Karpas-422 (cell line): ENCODE data around the gene AVPR2. TPM values are rescaled to one million over a fixed set of nuclear protein-coding genes. Genes with fewer than 3 reads are reported as not detected.

ENCODE experiments used
- DNase-seq: peaks from one replicate; pipeline ENCODE4 v3.0.0-alpha.2; 2015
- H2AFZ ChIP-seq: fragments of 200-600 bp; sonication (generic); 2 replicates; pipeline ENCODE4 v1.6.1; 2014; ENCODE audit warnings: antibody characterized with exemption, low read length, mixed read lengths
- H3K27ac ChIP-seq: fragments of 200-600 bp; sonication (generic); 2 replicates; pipeline ENCODE4 v1.5.1; 2014; ENCODE audit warnings: mild to moderate bottlenecking, low read length, moderate library complexity
- H3K27me3 ChIP-seq: fragments of 200-600 bp; sonication (generic); 2 replicates; pipeline ENCODE4 v1.6.1; 2014; ENCODE audit warnings: low read length, mixed read lengths
- H3K36me3 ChIP-seq: fragments of 200-600 bp; sonication (generic); 2 replicates; pipeline ENCODE4 v1.6.1; 2014; ENCODE audit warnings: low read length, mixed read lengths; ENCODE audit not compliant: insufficient read depth
- H3K4me1 ChIP-seq: fragments of 200-600 bp; sonication (generic); 2 replicates; pipeline ENCODE4 v1.6.1; 2014; ENCODE audit warnings: mild to moderate bottlenecking, low read length, mixed read lengths
- H3K4me2 ChIP-seq: fragments of 200-600 bp; sonication (generic); 2 replicates; pipeline ENCODE4 v1.6.1; 2014; ENCODE audit warnings: low read length, low read depth, mild to moderate bottlenecking; ENCODE audit not compliant: poor library complexity, severe bottlenecking
- H3K4me3 ChIP-seq: fragments of 200-600 bp; sonication (generic); 2 replicates; pipeline ENCODE4 v1.5.1; 2014; ENCODE audit warnings: mild to moderate bottlenecking, antibody characterized with exemption, low read length, mixed read lengths
- H3K79me2 ChIP-seq: fragments of 200-600 bp; sonication (generic); 2 replicates; pipeline ENCODE4 v1.6.1; 2014; ENCODE audit warnings: mild to moderate bottlenecking, low read length, mixed read lengths
- H3K9ac ChIP-seq: fragments of 200-600 bp; sonication (generic); 2 replicates; pipeline ENCODE4 v1.6.0; 2014; ENCODE audit warnings: low read length
- H3K9me2 ChIP-seq: fragments of 200-600 bp; sonication (generic), shearing (Covaris generic); replicated peaks from 2 replicates; pipeline ENCODE4 v1.6.0; 2014; ENCODE audit warnings: mild to moderate bottlenecking, low read length, moderate library complexity; ENCODE audit not compliant: insufficient read depth
- H3K9me3 ChIP-seq: fragments of 300-700, 200-600 bp; sonication (generic); 2 replicates; pipeline ENCODE4 v1.6.1; 2014; ENCODE audit warnings: low read length, mixed read lengths
- H4K20me1 ChIP-seq: fragments of 200-600 bp; sonication (generic); 2 replicates; pipeline ENCODE4 v1.6.1; 2014; ENCODE audit warnings: mild to moderate bottlenecking, antibody characterized with exemption, low read length, low read depth; ENCODE audit not compliant: insufficient read depth
- total RNA-seq: library from RNA; depleted of rRNA; stranded (reverse); fragments of >200 nt; shearing (Covaris generic); gene quantifications from 2 replicates; pipeline ENCODE4 v1.2.3, GENCODE V29; 2014; ENCODE audit warnings: low replicate concordance

The AVPR2 gene
- total RNA-seq, 1 experiment from 2014 or later = not detected

DNA sequence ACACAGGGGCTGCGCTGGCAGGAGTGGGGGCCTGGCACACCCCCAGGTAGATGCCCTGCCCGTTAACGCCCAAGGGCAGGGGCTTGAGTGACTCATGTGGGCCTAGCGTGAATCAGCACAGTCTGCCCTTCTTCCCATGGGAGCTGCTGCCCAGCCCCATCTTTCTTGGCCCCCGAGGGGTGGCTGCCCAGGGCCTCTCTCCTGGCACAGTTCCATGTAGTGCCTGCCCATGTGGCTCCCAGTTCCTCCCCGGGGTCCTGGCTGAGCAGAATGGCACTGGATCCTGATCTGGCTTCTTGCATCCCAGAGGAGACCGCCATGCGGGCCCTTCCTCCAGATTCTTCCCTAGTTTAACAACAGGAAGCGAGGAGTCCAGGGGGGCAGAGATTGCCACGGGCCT lies 2.1 kb upstream of the AVPR2 start:
- Histone ChIP-seq H3K36me3 (no peaks in the 10 kb centered on the region), H2AFZ (no peak overlapping the region), H3K4me1 (peaks cover 21% of the 10 kb centered on the region), H3K27ac (no peak overlapping the region), H3K4me2 (no peak overlapping the region), H3K9me3 (no peaks in the 10 kb centered on the region), H3K27me3 (no peaks in the 10 kb centered on the region), H3K9ac (no peak overlapping the region), H3K4me3 (no peak overlapping the region), H4K20me1 (peaks cover 5% of the 10 kb centered on the region; the same call in 1 of the 2 replicates), H3K79me2 (no peaks in the 10 kb centered on the region), H3K9me2 (no peaks in the 10 kb centered on the region)
- no peak for DNase-seq

DNA sequence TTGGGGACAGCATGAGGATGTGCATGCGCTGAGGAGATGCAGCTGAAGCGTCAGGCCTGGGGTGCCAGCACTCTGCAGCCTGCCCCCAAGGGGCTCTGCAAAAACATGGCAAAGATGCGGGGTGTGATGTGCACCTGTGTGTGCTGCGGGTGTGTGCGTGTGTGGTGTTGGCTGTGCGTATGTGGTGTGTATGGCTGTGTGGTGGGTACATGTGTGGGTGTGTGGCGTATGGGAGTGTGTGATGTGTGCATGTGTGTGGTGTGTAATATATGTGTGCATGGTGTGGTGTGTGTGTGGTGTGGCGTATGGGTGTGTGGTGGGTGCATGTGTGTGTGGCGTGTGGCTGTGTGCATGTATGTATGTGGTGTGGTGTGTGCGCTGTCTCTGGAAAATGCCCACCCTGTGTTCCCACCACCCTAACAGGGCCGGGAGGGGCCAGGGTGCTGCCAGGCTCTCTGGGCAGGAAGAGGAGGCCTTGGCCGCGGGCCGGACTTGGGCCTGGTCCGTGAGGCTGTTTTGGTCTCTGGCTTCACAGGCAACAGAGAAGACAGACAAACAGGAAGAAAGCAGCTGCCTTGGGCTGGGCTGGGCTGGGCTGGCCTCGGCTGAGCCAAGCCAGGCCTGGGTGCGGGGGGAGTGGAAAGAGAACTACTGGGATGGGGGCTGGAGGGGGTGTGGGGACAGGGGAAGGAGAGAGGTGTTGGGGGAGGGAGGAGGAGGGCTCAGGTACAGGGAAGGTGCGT lies 1.1 kb upstream of the AVPR2 start:
- Histone ChIP-seq H3K4me1 (peaks cover 21% of the 10 kb centered on the region), H4K20me1 (peaks cover 5% of the 10 kb centered on the region; the same call in 1 of the 2 replicates), H3K4me3 (no peak overlapping the region), H3K9me2 (no peaks in the 10 kb centered on the region), H3K27ac (no peak overlapping the region), H3K36me3 (no peaks in the 10 kb centered on the region), H3K9me3 (no peaks in the 10 kb centered on the region), H2AFZ (no peak overlapping the region), H3K9ac (no peak overlapping the region), H3K4me2 (no peak overlapping the region), H3K27me3 (no peaks in the 10 kb centered on the region), H3K79me2 (no peaks in the 10 kb centered on the region)
- peak; percentile 50 for DNase-seq

DNA sequence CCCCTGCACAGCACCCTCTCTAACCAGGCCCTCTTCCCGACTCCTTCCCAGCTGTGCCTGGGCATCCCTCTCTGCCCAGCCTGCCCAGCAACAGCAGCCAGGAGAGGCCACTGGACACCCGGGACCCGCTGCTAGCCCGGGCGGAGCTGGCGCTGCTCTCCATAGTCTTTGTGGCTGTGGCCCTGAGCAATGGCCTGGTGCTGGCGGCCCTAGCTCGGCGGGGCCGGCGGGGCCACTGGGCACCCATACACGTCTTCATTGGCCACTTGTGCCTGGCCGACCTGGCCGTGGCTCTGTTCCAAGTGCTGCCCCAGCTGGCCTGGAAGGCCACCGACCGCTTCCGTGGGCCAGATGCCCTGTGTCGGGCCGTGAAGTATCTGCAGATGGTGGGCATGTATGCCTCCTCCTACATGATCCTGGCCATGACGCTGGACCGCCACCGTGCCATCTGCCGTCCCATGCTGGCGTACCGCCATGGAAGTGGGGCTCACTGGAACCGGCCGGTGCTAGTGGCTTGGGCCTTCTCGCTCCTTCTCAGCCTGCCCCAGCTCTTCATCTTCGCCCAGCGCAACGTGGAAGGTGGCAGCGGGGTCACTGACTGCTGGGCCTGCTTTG lies 1.1 kb downstream of the AVPR2 start:
- no peak for DNase-seq
- H3K4me3 ChIP-seq = no peak overlapping the region
- H3K9me2 ChIP-seq = no peaks in the 10 kb centered on the region
- H3K27me3 ChIP-seq = no peaks in the 10 kb centered on the region
- no peaks in the 10 kb centered on the region for H3K9me3 ChIP-seq
- no peak overlapping the region for H3K4me2 ChIP-seq
- H3K36me3 ChIP-seq = no peaks in the 10 kb centered on the region
- H3K9ac ChIP-seq = no peak overlapping the region
- H3K79me2 ChIP-seq = no peaks in the 10 kb centered on the region
- H3K4me1 ChIP-seq = peaks cover 16% of the 10 kb centered on the region
- peaks cover 9% of the 10 kb centered on the region; the same call in 1 of the 2 replicates for H4K20me1 ChIP-seq
- H2AFZ ChIP-seq = no peak overlapping the region
- no peak overlapping the region for H3K27ac ChIP-seq

DNA sequence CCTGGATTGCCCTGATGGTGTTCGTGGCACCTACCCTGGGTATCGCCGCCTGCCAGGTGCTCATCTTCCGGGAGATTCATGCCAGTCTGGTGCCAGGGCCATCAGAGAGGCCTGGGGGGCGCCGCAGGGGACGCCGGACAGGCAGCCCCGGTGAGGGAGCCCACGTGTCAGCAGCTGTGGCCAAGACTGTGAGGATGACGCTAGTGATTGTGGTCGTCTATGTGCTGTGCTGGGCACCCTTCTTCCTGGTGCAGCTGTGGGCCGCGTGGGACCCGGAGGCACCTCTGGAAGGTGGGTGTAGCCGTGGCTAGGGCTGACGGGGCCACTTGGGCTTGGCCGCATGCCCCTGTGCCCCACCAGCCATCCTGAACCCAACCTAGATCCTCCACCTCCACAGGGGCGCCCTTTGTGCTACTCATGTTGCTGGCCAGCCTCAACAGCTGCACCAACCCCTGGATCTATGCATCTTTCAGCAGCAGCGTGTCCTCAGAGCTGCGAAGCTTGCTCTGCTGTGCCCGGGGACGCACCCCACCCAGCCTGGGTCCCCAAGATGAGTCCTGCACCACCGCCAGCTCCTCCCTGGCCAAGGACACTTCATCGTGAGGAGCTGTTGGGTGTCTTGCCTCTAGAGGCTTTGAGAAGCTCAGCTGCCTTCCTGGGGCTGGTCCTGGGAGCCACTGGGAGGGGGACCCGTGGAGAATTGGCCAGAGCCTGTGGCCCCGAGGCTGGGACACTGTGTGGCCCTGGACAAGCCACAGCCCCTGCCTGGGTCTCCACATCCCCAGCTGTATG lies 1.8 kb downstream of the AVPR2 start:
- Histone ChIP-seq H3K4me3 (no peak overlapping the region), H3K36me3 (no peaks in the 10 kb centered on the region), H2AFZ (no peak overlapping the region), H3K27ac (no peak overlapping the region), H4K20me1 (peaks cover 9% of the 10 kb centered on the region; the same call in 1 of the 2 replicates), H3K79me2 (no peaks in the 10 kb centered on the region), H3K9me2 (no peaks in the 10 kb centered on the region), H3K4me2 (no peak overlapping the region), H3K9ac (no peak overlapping the region), H3K9me3 (no peaks in the 10 kb centered on the region), H3K27me3 (no peaks in the 10 kb centered on the region), H3K4me1 (peaks cover 10% of the 10 kb centered on the region)
- DNase-seq = peak; percentile 49

DNA sequence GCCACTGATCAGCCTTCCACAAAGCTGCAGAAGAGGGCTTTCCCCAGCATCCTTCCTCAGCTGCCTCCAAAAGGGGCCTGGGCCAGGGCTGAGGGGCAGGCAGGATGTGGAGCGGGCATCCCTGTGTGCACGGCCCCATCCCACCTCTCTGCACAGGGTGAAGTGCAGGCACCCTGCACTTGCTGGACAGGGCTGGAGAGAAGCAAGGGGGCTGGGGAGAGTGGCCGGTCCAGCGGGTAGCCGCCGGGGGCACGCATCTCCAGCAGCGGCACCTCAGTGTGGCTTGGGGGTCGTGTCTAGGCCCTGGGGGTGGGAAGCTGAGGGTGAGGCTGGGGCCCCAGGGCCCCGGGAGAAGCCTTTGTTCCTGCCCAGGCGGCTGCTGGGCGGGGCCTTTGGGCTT lies 3.0 kb downstream of the AVPR2 start:
- no peaks in the 10 kb centered on the region for H3K9me3 ChIP-seq
- peaks cover 10% of the 10 kb centered on the region for H3K4me1 ChIP-seq
- no peaks in the 10 kb centered on the region for H3K36me3 ChIP-seq
- no peak overlapping the region for H2AFZ ChIP-seq
- no peak overlapping the region for H3K27ac ChIP-seq
- H3K4me2 ChIP-seq = no peak overlapping the region
- no peak overlapping the region for H3K4me3 ChIP-seq
- H3K9me2 ChIP-seq = no peaks in the 10 kb centered on the region
- no peak for DNase-seq
- no peaks in the 10 kb centered on the region for H3K79me2 ChIP-seq
- 0 out of 2 replicates have a peak, but pooled peaks cover 9% of the 10 kb centered on the region for H4K20me1 ChIP-seq
- H3K9ac ChIP-seq = no peak overlapping the region
- no peaks in the 10 kb centered on the region for H3K27me3 ChIP-seq

DNA sequence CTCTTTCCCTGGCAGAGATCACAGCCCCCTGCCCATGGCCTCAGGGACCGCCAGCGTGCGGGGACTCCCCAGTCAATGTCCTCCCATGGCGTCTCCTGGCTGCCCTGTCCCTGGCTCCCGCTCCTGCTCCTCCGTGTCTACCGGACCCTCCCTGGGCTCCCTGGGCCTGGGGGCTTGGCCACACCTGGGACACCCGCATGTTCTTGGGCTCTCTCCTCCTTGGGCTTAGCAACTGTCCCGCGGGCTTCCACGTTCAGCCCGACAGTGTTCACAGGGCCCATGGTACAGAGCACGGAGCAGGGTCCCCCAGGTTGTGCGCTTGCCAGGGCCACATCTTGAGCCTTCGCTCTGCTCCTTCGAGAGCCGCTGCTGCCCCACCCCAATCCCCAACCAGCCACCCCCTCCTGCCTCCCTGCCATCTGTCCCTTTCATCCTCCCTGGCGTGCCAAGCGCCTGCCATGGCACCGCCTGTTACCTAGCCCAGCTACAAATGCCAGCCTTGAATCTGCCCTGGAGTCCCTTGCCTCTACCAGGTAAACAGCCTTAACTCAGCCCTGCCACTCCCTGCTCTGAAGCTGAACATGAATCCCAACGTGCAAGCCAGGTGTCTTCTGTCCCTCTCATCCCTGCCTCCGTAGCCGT lies 3.9 kb downstream of the AVPR2 start:
- Histone ChIP-seq H4K20me1 (0 out of 2 replicates have a peak, but pooled peaks cover 4% of the 10 kb centered on the region), H3K4me1 (peaks cover 6% of the 10 kb centered on the region), H3K4me3 (no peak overlapping the region), H2AFZ (no peak overlapping the region), H3K27ac (no peak overlapping the region), H3K9ac (no peak overlapping the region), H3K4me2 (no peak overlapping the region), H3K79me2 (no peaks in the 10 kb centered on the region), H3K9me2 (no peaks in the 10 kb centered on the region), H3K9me3 (no peaks in the 10 kb centered on the region), H3K36me3 (no peaks in the 10 kb centered on the region), H3K27me3 (no peaks in the 10 kb centered on the region)
- DNase-seq = no peak

DNA sequence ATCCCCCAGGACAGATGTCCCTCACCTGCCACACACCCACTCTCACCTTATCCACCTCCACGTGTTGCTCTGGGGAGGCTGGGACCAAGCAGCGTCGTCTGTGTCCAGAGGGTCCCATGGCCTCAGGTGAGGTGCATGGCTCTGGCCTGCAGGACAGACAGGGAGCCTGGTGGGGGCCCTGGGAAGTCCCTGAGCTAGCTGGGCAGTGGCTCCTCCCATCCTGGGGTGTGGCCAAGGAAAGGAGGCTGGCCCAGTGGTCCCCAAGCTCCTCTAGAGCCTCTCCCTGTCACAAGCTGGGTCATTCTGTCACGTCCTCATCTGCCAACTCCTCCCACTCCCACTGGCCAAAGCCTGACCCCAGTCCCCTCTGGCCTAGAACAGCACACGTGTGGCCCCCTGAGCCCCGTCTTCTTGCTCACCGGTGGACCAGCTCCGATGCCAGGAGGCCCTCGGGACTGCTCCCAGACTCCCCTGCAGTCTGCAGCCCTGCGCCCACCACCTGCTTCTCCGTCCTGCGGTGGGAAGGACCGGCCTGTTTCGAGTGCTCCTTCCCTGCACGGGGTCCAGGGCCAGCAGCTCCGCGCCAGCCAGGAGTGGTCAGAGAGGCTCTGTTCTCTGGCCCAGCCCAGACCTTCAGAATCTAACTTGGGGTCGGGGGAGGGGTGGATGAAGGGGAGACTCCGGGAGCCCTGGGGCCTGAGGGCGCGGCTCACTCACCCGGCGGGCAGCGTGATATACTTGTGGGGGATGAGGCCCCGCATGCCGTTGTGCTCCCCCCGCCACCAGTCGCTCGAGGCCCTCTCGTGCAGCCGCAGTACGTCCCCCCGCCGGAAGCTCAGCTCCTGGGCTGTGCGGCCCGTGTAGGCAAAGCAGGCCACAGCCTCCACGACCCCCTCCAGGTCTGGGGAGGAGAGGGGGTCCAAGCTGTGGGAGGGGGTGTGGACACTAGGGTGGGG lies 4.8 kb downstream of the AVPR2 start:
- Histone ChIP-seq H4K20me1 (0 out of 2 replicates have a peak, but pooled peaks cover 4% of the 10 kb centered on the region), H3K9me2 (no peaks in the 10 kb centered on the region), H3K4me3 (no peak overlapping the region), H3K36me3 (no peaks in the 10 kb centered on the region), H3K9me3 (no peaks in the 10 kb centered on the region), H3K9ac (no peak overlapping the region), H3K4me1 (peaks cover under 1% of the 10 kb centered on the region), H3K27me3 (no peaks in the 10 kb centered on the region), H2AFZ (no peak overlapping the region), H3K27ac (no peak overlapping the region), H3K79me2 (no peaks in the 10 kb centered on the region), H3K4me2 (no peak overlapping the region)
- DNase-seq = peak; percentile 78
